Measurements from ENCODE around the gene NKIRAS1.
"Not testable (repeated sequence)": the region's sequence is repeated elsewhere in the genome, so short reads cannot be mapped to it uniquely, and the experiment has no call there.

NKIRAS1 gene

DNA sequence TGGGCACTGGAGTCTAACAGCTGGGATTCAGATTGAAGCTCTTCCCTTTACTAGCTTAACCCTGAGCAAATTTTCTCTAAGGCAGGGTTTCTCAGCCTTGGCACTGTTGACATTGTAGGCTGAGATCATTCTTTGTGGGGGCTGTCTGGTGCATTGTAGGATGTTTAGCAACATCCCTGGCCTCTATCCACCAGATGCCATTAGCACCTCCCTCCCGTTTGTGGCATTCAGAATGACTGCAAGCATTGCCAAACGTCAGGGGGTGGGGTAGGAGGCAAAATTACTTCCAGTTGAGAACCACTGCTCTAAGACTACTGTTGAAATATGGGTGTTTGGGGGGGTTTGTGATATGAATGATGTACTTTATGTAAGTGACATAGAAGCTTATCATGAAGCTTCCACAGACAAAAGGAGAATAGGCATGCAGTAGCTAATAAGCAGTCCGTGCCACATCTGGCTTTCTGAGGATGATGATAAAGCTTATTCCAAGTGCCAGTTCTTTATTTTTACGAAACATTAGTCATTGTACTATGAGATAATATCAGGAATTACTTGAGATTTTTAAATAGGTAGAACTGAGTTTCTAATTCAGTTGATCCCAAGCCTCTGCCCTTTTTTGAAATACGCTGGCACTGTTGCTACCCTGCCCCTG, 39.3 kb downstream of the NKIRAS1 start:
- DNase-seq (ENCODE audit: low read depth), result peak; percentile 94
- H3K4me3 ChIP-seq (ENCODE audit: low read length), result peak overlapping the region; percentile 57
- H3K9ac ChIP-seq (ENCODE audit: low read length), result peak overlapping the region; percentile 60
- H3K27me3 ChIP-seq (replicated peaks; ENCODE audit: control insufficient read depth, insufficient read depth, low read length), result no peaks in the 10 kb centered on the region
- H3K9me3 ChIP-seq (ENCODE audit: control insufficient read depth, low read length), result no peaks in the 10 kb centered on the region
- peaks cover 43% of the 10 kb centered on the region for H3K4me1 ChIP-seq (ENCODE audit: control insufficient read depth, insufficient read depth, low read length)
- H3K36me3 ChIP-seq (ENCODE audit: control insufficient read depth, insufficient read depth, low read length, severe bottlenecking), result peaks cover 5% of the 10 kb centered on the region

DNA sequence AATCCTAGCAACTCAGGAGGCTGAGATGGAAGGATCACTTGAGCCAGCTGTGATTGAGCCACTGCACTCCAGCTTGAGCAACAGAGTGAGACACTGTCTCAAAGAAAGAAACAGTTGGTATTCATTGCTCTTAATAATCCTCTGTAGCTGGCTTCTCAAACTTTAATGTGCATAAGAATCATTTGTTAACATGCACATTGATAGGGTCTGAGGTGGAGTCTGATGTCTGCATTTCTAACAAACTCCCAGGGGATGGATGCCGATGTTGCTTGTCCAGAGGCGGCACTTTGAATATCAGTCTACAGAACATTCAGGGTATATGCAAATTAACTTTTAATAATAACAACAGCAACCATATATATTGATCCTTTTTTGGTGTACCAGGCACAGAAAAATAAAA, 39.9 kb downstream of the NKIRAS1 start:
- no peak for DNase-seq (ENCODE audit: low read depth)
- H3K36me3 ChIP-seq (ENCODE audit: control insufficient read depth, insufficient read depth, low read length, severe bottlenecking), result no peaks in the 10 kb centered on the region
- peak overlapping the region; percentile 60 for H3K9ac ChIP-seq (ENCODE audit: low read length)
- no peaks in the 10 kb centered on the region for H3K27me3 ChIP-seq (replicated peaks; ENCODE audit: control insufficient read depth, insufficient read depth, low read length)
- H3K4me3 ChIP-seq (ENCODE audit: low read length), result peak overlapping the region; percentile 57
- H3K4me1 ChIP-seq (ENCODE audit: control insufficient read depth, insufficient read depth, low read length), result peaks cover 43% of the 10 kb centered on the region
- no peaks in the 10 kb centered on the region for H3K9me3 ChIP-seq (ENCODE audit: control insufficient read depth, low read length)

DNA sequence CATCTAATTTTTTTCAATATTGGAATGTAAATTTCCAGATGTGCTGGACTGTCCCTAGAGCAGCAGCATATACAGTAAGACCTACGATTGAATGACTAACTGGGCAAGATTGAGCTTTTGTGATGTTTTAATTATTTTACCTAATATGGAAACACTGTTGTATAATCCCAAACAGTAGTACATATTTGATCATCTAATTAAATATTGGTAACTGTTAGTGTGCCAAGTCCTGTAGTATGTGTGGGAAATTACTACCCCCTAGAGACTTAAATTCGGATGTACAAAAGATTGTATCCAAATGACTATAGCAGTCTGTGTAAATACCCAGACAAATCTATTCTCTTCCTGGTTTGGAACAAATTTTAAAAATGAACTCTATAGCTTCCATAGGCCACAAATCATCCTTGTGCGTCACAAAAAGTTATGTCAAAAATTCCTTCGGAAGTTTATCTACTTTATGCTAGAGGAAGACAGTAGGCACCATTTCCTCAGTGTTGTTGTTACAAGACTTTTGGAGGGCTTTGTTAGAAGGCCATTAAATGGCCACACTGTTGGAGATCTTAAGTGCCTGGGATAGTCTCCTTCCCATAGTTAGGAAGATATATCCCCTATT, 41.6 kb downstream of the NKIRAS1 start:
- no peak overlapping the region for H3K9ac ChIP-seq (ENCODE audit: low read length)
- no peaks in the 10 kb centered on the region for H3K9me3 ChIP-seq (ENCODE audit: control insufficient read depth, low read length)
- H3K27me3 ChIP-seq (replicated peaks; ENCODE audit: control insufficient read depth, insufficient read depth, low read length), result no peaks in the 10 kb centered on the region
- no peak for DNase-seq (ENCODE audit: low read depth)
- peaks cover 43% of the 10 kb centered on the region for H3K4me1 ChIP-seq (ENCODE audit: control insufficient read depth, insufficient read depth, low read length)
- no peaks in the 10 kb centered on the region for H3K36me3 ChIP-seq (ENCODE audit: control insufficient read depth, insufficient read depth, low read length, severe bottlenecking)
- no peak overlapping the region for H3K4me3 ChIP-seq (ENCODE audit: low read length)

GRCh38 chr3:23874359-23875112, 42.3 kb downstream of the NKIRAS1 start:
- Histone ChIP-seq H3K4me3 (ENCODE audit: low read length) (peak overlapping the region; percentile 67), H3K9ac (ENCODE audit: low read length) (peak overlapping the region; percentile 9), H3K4me1 (ENCODE audit: control insufficient read depth, insufficient read depth, low read length) (peaks cover 47% of the 10 kb centered on the region), H3K9me3 (ENCODE audit: control insufficient read depth, low read length) (no peaks in the 10 kb centered on the region), H3K36me3 (ENCODE audit: control insufficient read depth, insufficient read depth, low read length, severe bottlenecking) (no peaks in the 10 kb centered on the region), H3K27me3 (replicated peaks; ENCODE audit: control insufficient read depth, insufficient read depth, low read length) (no peaks in the 10 kb centered on the region)
- peak; percentile 55 for DNase-seq (ENCODE audit: low read depth)

DNA sequence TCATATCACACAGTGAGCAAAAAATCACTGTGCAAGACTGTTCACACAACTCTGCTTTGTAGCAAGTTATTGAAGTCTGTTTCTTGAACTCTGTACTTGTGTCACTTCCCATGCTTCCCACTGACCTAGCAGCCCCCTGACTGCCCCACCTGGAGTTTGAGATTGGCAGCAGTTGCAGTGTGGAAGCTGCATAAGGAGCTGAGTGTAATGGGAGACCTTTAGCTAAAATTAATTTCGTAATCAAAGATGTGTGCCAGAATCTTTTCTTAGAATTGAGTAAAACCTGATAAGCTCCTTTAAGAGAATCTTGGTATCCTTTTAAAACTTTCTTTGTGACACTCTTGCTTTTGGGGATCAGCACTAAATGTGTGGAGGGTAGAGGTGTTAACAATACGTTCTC, 42.8 kb downstream of the NKIRAS1 start:
- DNase-seq (ENCODE audit: low read depth), result peak; percentile 72
- Histone ChIP-seq H3K4me3 (ENCODE audit: low read length) (peak overlapping the region; percentile 67), H3K27me3 (replicated peaks; ENCODE audit: control insufficient read depth, insufficient read depth, low read length) (no peaks in the 10 kb centered on the region)

GRCh38 chr3:23872330-23872729, 44.5 kb downstream of the NKIRAS1 start:
- DNase-seq (ENCODE audit: low read depth), result no peak
- H3K9me3 ChIP-seq (ENCODE audit: control insufficient read depth, low read length), result no peaks in the 10 kb centered on the region
- H3K4me3 ChIP-seq (ENCODE audit: low read length), result no peak overlapping the region
- no peaks in the 10 kb centered on the region for H3K27me3 ChIP-seq (replicated peaks; ENCODE audit: control insufficient read depth, insufficient read depth, low read length)
- H3K4me1 ChIP-seq (ENCODE audit: control insufficient read depth, insufficient read depth, low read length), result peaks cover 38% of the 10 kb centered on the region
- no peak overlapping the region for H3K9ac ChIP-seq (ENCODE audit: low read length)
- no peaks in the 10 kb centered on the region for H3K36me3 ChIP-seq (ENCODE audit: control insufficient read depth, insufficient read depth, low read length, severe bottlenecking)

More for the DNA sequence above, 42.8 kb downstream of the NKIRAS1 start:
- Histone ChIP-seq H3K36me3 (ENCODE audit: control insufficient read depth, insufficient read depth, low read length, severe bottlenecking) (no peaks in the 10 kb centered on the region), H3K9ac (ENCODE audit: low read length) (peak overlapping the region; percentile 9), H3K4me1 (ENCODE audit: control insufficient read depth, insufficient read depth, low read length) (peaks cover 47% of the 10 kb centered on the region), H3K9me3 (ENCODE audit: control insufficient read depth, low read length) (no peaks in the 10 kb centered on the region)

DNA sequence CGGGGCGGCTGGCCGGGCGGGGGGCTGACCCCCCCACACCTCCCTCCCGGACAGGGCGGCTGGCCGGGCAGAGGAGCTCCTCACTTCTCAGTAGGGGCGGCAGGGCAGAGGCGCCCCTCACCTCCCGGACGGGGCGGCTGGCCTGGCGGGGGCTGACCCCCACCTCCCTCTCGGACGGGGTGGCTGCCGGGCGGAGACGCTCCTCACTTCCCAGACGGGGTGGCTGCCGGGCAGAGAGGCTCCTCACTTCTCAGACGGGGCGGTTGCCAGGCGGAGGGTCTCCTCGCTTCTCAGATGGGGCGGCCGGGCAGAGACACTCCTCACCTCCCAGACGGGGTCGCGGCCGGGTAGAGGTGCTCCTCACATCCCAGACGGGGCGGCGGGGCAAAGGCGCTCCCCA, 45.4 kb downstream of the NKIRAS1 start:
- not testable (repeated sequence) for H3K27me3 ChIP-seq (replicated peaks; ENCODE audit: control insufficient read depth, insufficient read depth, low read length); H3K9ac ChIP-seq (ENCODE audit: low read length); H3K9me3 ChIP-seq (ENCODE audit: control insufficient read depth, low read length); H3K36me3 ChIP-seq (ENCODE audit: control insufficient read depth, insufficient read depth, low read length, severe bottlenecking); DNase-seq (ENCODE audit: low read depth); H3K4me3 ChIP-seq (ENCODE audit: low read length)
- H3K4me1 ChIP-seq (ENCODE audit: control insufficient read depth, insufficient read depth, low read length), result peaks cover 33% of the 10 kb centered on the region

- H3K4me3 ChIP-seq (ENCODE audit: low read length); H3K9ac ChIP-seq (ENCODE audit: low read length); H3K9me3 ChIP-seq (ENCODE audit: control insufficient read depth, low read length); H3K36me3 ChIP-seq (ENCODE audit: control insufficient read depth, insufficient read depth, low read length, severe bottlenecking); H3K27me3 ChIP-seq (replicated peaks; ENCODE audit: control insufficient read depth, insufficient read depth, low read length); DNase-seq (ENCODE audit: low read depth): not testable (repeated sequence)
- peaks cover 37% of the 10 kb centered on the region for H3K4me1 ChIP-seq (ENCODE audit: control insufficient read depth, insufficient read depth, low read length)
Observed at GRCh38 chr3:23870663-23871043, 46.1 kb downstream of the NKIRAS1 start.

DNA sequence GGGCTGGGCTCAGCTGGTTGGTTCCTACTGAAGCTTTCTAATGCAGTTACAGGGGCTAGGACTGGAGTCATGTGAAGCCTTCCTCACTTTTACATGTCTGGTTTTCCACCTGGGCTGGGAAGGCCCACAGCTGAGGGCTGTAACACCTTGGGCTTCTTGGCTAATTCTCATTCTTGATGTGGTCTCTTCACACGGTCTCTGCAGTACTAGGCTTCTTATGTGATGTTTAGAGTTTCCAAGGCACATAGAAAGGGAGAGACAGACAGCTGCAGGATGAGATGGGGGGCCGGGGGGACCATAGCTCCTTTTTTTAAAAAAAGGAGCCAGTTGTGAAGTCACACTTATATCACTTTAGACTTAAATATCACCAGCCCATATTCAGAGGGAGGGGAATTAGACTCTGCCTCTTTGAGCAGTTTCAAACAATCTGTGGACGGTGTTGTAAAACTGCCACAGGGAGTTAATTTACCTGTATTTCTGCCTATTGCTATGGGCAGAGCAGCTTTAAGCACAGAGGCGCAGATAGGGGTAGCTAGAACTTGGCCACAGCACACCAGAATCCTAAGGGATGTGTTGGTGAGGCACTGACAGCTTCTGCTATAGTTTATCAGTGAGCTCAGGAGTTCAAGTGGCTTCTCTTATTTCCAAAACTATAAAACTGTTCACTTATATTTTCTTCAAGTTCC, 46.7 kb downstream of the NKIRAS1 start:
- Histone ChIP-seq H3K4me3 (ENCODE audit: low read length) (no peak overlapping the region), H3K4me1 (ENCODE audit: control insufficient read depth, insufficient read depth, low read length) (peaks cover 35% of the 10 kb centered on the region), H3K9me3 (ENCODE audit: control insufficient read depth, low read length) (no peaks in the 10 kb centered on the region), H3K9ac (ENCODE audit: low read length) (no peak overlapping the region), H3K27me3 (replicated peaks; ENCODE audit: control insufficient read depth, insufficient read depth, low read length) (no peaks in the 10 kb centered on the region), H3K36me3 (ENCODE audit: control insufficient read depth, insufficient read depth, low read length, severe bottlenecking) (no peaks in the 10 kb centered on the region)
- no peak for DNase-seq (ENCODE audit: low read depth)

- DNase-seq (ENCODE audit: low read depth), result no peak
- H3K4me3 ChIP-seq (ENCODE audit: low read length), result no peak overlapping the region
Observed at GRCh38 chr3:23867838-23868237, 49.0 kb downstream of the NKIRAS1 start.

GRCh38 chr3:23867400-23867799, 49.4 kb downstream of the NKIRAS1 start:
- Histone ChIP-seq H3K4me1 (ENCODE audit: control insufficient read depth, insufficient read depth, low read length) (peaks cover 25% of the 10 kb centered on the region), H3K4me3 (ENCODE audit: low read length) (no peak overlapping the region), H3K9ac (ENCODE audit: low read length) (no peak overlapping the region), H3K36me3 (ENCODE audit: control insufficient read depth, insufficient read depth, low read length, severe bottlenecking) (no peaks in the 10 kb centered on the region), H3K9me3 (ENCODE audit: control insufficient read depth, low read length) (no peaks in the 10 kb centered on the region), H3K27me3 (replicated peaks; ENCODE audit: control insufficient read depth, insufficient read depth, low read length) (no peaks in the 10 kb centered on the region)
- no peak for DNase-seq (ENCODE audit: low read depth)

More at GRCh38 chr3:23867838-23868237, 49.0 kb downstream of the NKIRAS1 start:
- Histone ChIP-seq H3K9ac (ENCODE audit: low read length) (no peak overlapping the region), H3K4me1 (ENCODE audit: control insufficient read depth, insufficient read depth, low read length) (peaks cover 25% of the 10 kb centered on the region), H3K36me3 (ENCODE audit: control insufficient read depth, insufficient read depth, low read length, severe bottlenecking) (no peaks in the 10 kb centered on the region), H3K27me3 (replicated peaks; ENCODE audit: control insufficient read depth, insufficient read depth, low read length) (no peaks in the 10 kb centered on the region), H3K9me3 (ENCODE audit: control insufficient read depth, low read length) (no peaks in the 10 kb centered on the region)

Data from adipocyte (in vitro differentiated cells).